Measurements from ENCODE around the gene CHRNA3. TPM values are rescaled to one million over a fixed set of nuclear protein-coding genes. Genes with fewer than 3 reads are reported as not detected.

CHRNA3 gene
- total RNA-seq, 1 donor from 2014 or later: not detected

- Mint-ChIP-seq H3K4me1 (no peaks in the 10 kb centered on the region), H3K9me3 (peaks cover 8% of the 10 kb centered on the region), H3K36me3 (ENCODE audit: low read depth) (no peaks in the 10 kb centered on the region), H3K27ac (no peak overlapping the region), H3K27me3 (peaks cover 22% of the 10 kb centered on the region), H3K4me3 (no peak overlapping the region)
- ChIA-PET CTCF (no interaction called here), POLR2A (no interaction called here)
- no peak for TF ChIP-seq CTCF (IDR thresholded peaks at IDR 0.05)
- intact Hi-C loops (cut with micrococcal nuclease): no loop called here
- DNase-seq: no peak
- ATAC-seq (ENCODE audit: low read depth): no peak
Observed at GRCh38 chr15:78630886-78631633, 10.3 kb upstream of the CHRNA3 start.

DNA sequence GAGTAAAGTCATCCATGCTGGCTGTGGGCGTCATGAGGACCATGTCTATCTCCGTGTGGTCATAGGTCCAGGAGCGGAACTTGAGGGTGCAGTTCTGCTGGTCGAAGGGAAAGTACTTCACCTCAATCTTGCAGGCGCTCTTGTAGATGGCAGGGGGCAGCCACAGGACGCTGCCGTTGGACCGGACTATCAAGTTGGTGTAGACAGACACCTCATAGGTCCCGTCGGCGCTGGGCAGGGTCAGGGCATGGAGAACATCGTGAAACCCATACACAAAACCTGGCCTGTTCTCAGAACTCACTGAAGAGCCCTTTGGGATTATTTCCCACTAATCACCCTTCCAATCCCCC is 8.9 kb upstream of the CHRNA3 start:
- no peak for TF ChIP-seq CTCF (IDR thresholded peaks at IDR 0.05)
- DNase-seq (no peak), ATAC-seq (ENCODE audit: low read depth) (no peak)
- Mint-ChIP-seq H3K4me3 (no peak overlapping the region), H3K4me1 (no peaks in the 10 kb centered on the region), H3K27ac (no peak overlapping the region), H3K27me3 (peaks cover 25% of the 10 kb centered on the region), H3K9me3 (peaks cover 8% of the 10 kb centered on the region), H3K36me3 (ENCODE audit: low read depth) (no peaks in the 10 kb centered on the region)
- POLR2A ChIA-PET: no interaction called here
- intact Hi-C loops (cut with micrococcal nuclease): no loop called here
- CTCF ChIA-PET: no interaction called here

- H3K36me3 Mint-ChIP-seq (ENCODE audit: low read depth): no peaks in the 10 kb centered on the region
- intact Hi-C loops (cut with micrococcal nuclease): no loop called here
- no peak overlapping the region for H3K4me3 Mint-ChIP-seq
- H3K27ac Mint-ChIP-seq: no peak overlapping the region
- ChIA-PET CTCF (no interaction called here), POLR2A (no interaction called here)
- no peaks in the 10 kb centered on the region for H3K4me1 Mint-ChIP-seq
- TF ChIP-seq CTCF (IDR thresholded peaks at IDR 0.05): no peak
- no peak for ATAC-seq (ENCODE audit: low read depth)
- H3K27me3 Mint-ChIP-seq: peaks cover 28% of the 10 kb centered on the region
- peaks cover 8% of the 10 kb centered on the region for H3K9me3 Mint-ChIP-seq
- DNase-seq: no peak
Observed at GRCh38 chr15:78629031-78629715, 8.4 kb upstream of the CHRNA3 start.

- POLR2A ChIA-PET: no interaction called here
- CTCF ChIA-PET: no interaction called here
- Mint-ChIP-seq H3K9me3 (peaks cover 3% of the 10 kb centered on the region), H3K4me3 (no peak overlapping the region), H3K27me3 (peaks cover 33% of the 10 kb centered on the region), H3K4me1 (no peaks in the 10 kb centered on the region), H3K36me3 (ENCODE audit: low read depth) (no peaks in the 10 kb centered on the region), H3K27ac (no peak overlapping the region)
- ATAC-seq (ENCODE audit: low read depth): no peak
- TF ChIP-seq CTCF (IDR thresholded peaks at IDR 0.05): no peak
- intact Hi-C loops (cut with micrococcal nuclease): no loop called here
- no peak for DNase-seq
Observed at GRCh38 chr15:78628227-78628626, 7.4 kb upstream of the CHRNA3 start.

GRCh38 chr15:78627348-78627747 is 6.6 kb upstream of the CHRNA3 start:
- no peak overlapping the region for H3K27ac Mint-ChIP-seq

More at GRCh38 chr15:78627348-78627747, 6.6 kb upstream of the CHRNA3 start:
- Mint-ChIP-seq H3K36me3 (ENCODE audit: low read depth) (no peaks in the 10 kb centered on the region), H3K27me3 (peaks cover 38% of the 10 kb centered on the region), H3K9me3 (no peaks in the 10 kb centered on the region), H3K4me1 (no peaks in the 10 kb centered on the region), H3K4me3 (no peak overlapping the region)
- intact Hi-C loops (cut with micrococcal nuclease): no loop called here
- no peak for TF ChIP-seq CTCF (IDR thresholded peaks at IDR 0.05)
- ChIA-PET POLR2A (no interaction called here), CTCF (interaction anchor here (0.6 kb wide), 1 partner anchor 82 kb away, joined by 3 read pairs; no protein-coding TSS in a partner anchor)
- DNase-seq (no peak), ATAC-seq (ENCODE audit: low read depth) (no peak)

All from activated B cell treated with CpG ODN at 0.5 μM for 24 hours (primary cell).